Liver (tissue), 9 donors: ENCODE results near the gene NAXD. TPM values are rescaled to one million over a fixed set of nuclear protein-coding genes. Genes with fewer than 3 reads are reported as not detected.

ENCODE experiments used
- DNase-seq: peaks from one replicate; pipeline ENCODE4 v3.0.0-alpha.2; 2017; ENCODE audit warnings: low spot score
- H3K27ac ChIP-seq, 2 donors: one replicate each; pipeline ENCODE4 v1.7.0; 2013; ENCODE audit warnings: inconsistent platforms in 2 of 2, low read length in 2 of 2, control low read depth in 1 of 2, low read depth in 1 of 2, mild to moderate bottlenecking in 1 of 2
- H3K27me3 ChIP-seq, 4 donors: one replicate each; pipeline versions ENCODE4 v1.6.1 to v1.7.0; 2013; ENCODE audit warnings: low read length in 3 of 4, inconsistent platforms in 1 of 4, mild to moderate bottlenecking in 1 of 4, moderate library complexity in 1 of 4; ENCODE audit not compliant: control insufficient read depth in 4 of 4, insufficient read depth in 4 of 4
- H3K36me3 ChIP-seq, 4 donors: one replicate each; pipeline versions ENCODE4 v1.6.1 to v1.7.0; 2013; ENCODE audit warnings: low read length in 3 of 4, mild to moderate bottlenecking in 3 of 4, low read depth in 1 of 4, moderate library complexity in 1 of 4; ENCODE audit not compliant: control insufficient read depth in 4 of 4, insufficient read depth in 3 of 4
- H3K4me1 ChIP-seq, 4 donors: one replicate each; pipeline versions ENCODE4 v1.6.1 to v1.7.0; 2013; ENCODE audit warnings: low read length in 3 of 4, mild to moderate bottlenecking in 3 of 4, moderate library complexity in 1 of 4; ENCODE audit not compliant: control insufficient read depth in 4 of 4, insufficient read depth in 4 of 4
- H3K4me3 ChIP-seq, 3 donors: one replicate each; pipeline versions ENCODE4 v1.6.1 to v1.7.0; 2013; ENCODE audit warnings: low read length in 3 of 3, control low read depth in 1 of 3, low read depth in 1 of 3, mild to moderate bottlenecking in 1 of 3
- H3K9ac ChIP-seq, 2 donors: one replicate each; pipeline ENCODE4 v1.7.0; 2013; ENCODE audit warnings: low read length in 2 of 2, mild to moderate bottlenecking in 2 of 2, moderate library complexity in 2 of 2, control low read depth in 1 of 2, low read depth in 1 of 2
- H3K9me3 ChIP-seq, 4 donors: one replicate each; pipeline versions ENCODE4 v1.6.1 to v1.7.0; 2013; ENCODE audit warnings: low read length in 3 of 4; ENCODE audit not compliant: control insufficient read depth in 4 of 4
- EGR1 ChIP-seq, 2 donors: IDR thresholded peaks; 2 replicates each; pipeline ENCODE4 v1.6.1; 2016 to 2018; ENCODE audit warnings: antibody characterized with exemption in 2 of 2, low read depth in 2 of 2
- FOXA2 ChIP-seq: IDR thresholded peaks from 2 replicates; pipeline ENCODE4 v1.6.1; 2016; ENCODE audit warnings: antibody characterized with exemption
- GABPA ChIP-seq, 2 donors: IDR thresholded peaks in 1 of 2; conservative IDR thresholded peaks in 1 of 2; 2 replicates each; pipeline ENCODE4 v1.6.1; 2016; ENCODE audit warnings: antibody characterized with exemption in 2 of 2, mild to moderate bottlenecking in 1 of 2, moderate library complexity in 1 of 2
- HNF4A ChIP-seq, 2 donors: conservative IDR thresholded peaks; 2 replicates each; pipeline ENCODE4 v1.6.1; 2016; ENCODE audit warnings: antibody characterized with exemption in 2 of 2, mild to moderate bottlenecking in 2 of 2
- HNF4G ChIP-seq: IDR thresholded peaks from 2 replicates; pipeline ENCODE4 v1.6.1; 2016; ENCODE audit warnings: antibody characterized with exemption
- JUND ChIP-seq, 2 donors: IDR thresholded peaks; 2 replicates each; pipeline ENCODE4 v1.6.1; 2016; ENCODE audit warnings: antibody characterized with exemption in 2 of 2
- MAX ChIP-seq: IDR thresholded peaks from 2 replicates; pipeline ENCODE4 v1.6.1; 2016; ENCODE audit warnings: antibody characterized with exemption
- RAD21 ChIP-seq, 2 donors: IDR thresholded peaks; 2 replicates each; pipeline ENCODE4 v1.6.1; 2016; ENCODE audit warnings: antibody characterized with exemption in 2 of 2, mild to moderate bottlenecking in 2 of 2
- REST ChIP-seq: IDR thresholded peaks from 2 replicates; pipeline ENCODE4 v1.6.1; 2016; ENCODE audit warnings: antibody characterized with exemption, mild to moderate bottlenecking
- SP1 ChIP-seq: IDR thresholded peaks from 2 replicates; pipeline ENCODE4 v1.6.1; 2018; ENCODE audit warnings: antibody characterized with exemption, mild to moderate bottlenecking
- YY1 ChIP-seq: IDR thresholded peaks from 2 replicates; pipeline ENCODE4 v1.6.1; 2016; ENCODE audit warnings: antibody characterized with exemption, mild to moderate bottlenecking
- WGBS: extraction: QIAGEN DNeasy Blood & Tissue Kit; methylation state at CpG from one replicate; pipeline ENCODE4 v1.1.7; 2013; 5-methylcytosine and 5-hydroxymethylcytosine counted together
- polyA plus RNA-seq, 2 donors: library from polyadenylated mRNA; stranded (reverse) in 1 of 2; unstranded in 1 of 2; fragments of 200-250 nt in 1 of 2; fragments of >200 nt in 1 of 2; fragmentation: Nextera tagmentation in 1 of 2; extraction: Ambion mirVana in 1 of 2; gene quantifications; one replicate each; pipeline versions ENCODE4 v1.2.1 to v1.2.3, GENCODE V29; 2013 to 2015
- total RNA-seq, 2 donors: library from RNA; depleted of rRNA; stranded (reverse); fragments of >200 nt; gene quantifications; one replicate each; pipeline ENCODE4 v1.2.3, GENCODE V29; 2014
- TF ChIP-seq, protein P1 (sequence below): fragments of 150-350 bp; IDR thresholded peaks from 2 replicates; pipeline ENCODE4 v1.5.1; 2017; ENCODE audit warnings: improper control_type of control experiment, low read depth, low read length; ENCODE audit not compliant: missing input control
- donor health status: healthy.
- donor health status: healthy.
- donor health status: healthy.
- donor health status: healthy.
- donor health status: healthy.

NAXD gene
- total and polyA plus RNA-seq, 4 donors: 19.0 to 40.5 (median 27.6) TPM

GRCh38 chr13:110664041-110664440 lies 48.7 kb downstream of the NAXD start (continued):
- no peak for TF ChIP-seq FOXA2
- no peak for TF ChIP-seq JUND (IDR thresholded peaks at IDR 0.05)
- TF ChIP-seq YY1: no peak

DNA sequence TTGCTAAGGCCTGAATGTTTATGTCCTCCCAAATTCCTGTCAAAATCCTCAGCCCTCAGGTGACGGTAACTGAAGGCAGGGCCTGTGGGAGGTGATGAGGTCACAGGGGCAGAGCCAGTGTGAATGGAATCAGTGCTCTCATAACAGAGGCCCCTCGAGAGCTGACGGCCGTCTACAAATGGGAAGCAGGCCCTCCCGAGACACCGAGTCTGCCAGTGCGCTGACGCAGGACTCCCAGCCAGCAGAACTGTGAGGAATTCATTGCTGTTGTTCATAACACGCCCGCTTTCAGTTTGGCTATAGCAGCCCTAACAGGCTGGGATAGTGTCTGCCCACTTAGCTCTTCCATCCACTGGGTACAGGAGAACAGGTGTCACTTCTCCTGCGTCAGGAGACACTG lies 49.3 kb downstream of the NAXD start:
- Histone ChIP-seq H3K9ac (no peak overlapping the region), H3K36me3 (peaks cover 4 to 33% (median 26%) of the 10 kb centered on the region in 4 donors)
- WGBS: 94% methylated on average over 11 of the region's 11 CpGs

More for the DNA sequence above, 49.3 kb downstream of the NAXD start:
- TF ChIP-seq, protein P1, sequence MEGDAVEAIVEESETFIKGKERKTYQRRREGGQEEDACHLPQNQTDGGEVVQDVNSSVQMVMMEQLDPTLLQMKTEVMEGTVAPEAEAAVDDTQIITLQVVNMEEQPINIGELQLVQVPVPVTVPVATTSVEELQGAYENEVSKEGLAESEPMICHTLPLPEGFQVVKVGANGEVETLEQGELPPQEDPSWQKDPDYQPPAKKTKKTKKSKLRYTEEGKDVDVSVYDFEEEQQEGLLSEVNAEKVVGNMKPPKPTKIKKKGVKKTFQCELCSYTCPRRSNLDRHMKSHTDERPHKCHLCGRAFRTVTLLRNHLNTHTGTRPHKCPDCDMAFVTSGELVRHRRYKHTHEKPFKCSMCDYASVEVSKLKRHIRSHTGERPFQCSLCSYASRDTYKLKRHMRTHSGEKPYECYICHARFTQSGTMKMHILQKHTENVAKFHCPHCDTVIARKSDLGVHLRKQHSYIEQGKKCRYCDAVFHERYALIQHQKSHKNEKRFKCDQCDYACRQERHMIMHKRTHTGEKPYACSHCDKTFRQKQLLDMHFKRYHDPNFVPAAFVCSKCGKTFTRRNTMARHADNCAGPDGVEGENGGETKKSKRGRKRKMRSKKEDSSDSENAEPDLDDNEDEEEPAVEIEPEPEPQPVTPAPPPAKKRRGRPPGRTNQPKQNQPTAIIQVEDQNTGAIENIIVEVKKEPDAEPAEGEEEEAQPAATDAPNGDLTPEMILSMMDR: no peak
- TF ChIP-seq GABPA (IDR thresholded peaks at IDR 0.05 in 1 of 2, conservative IDR thresholded peaks at IDR 0.05 in 1 of 2) (no peak), HNF4A (conservative IDR thresholded peaks at IDR 0.05) (no peak), MAX (no peak), SP1 (no peak), RAD21 (IDR thresholded peaks at IDR 0.05) (no peak), EGR1 (IDR thresholded peaks at IDR 0.05; ENCODE audit: low read depth in 2 of 2) (no peak), HNF4G (no peak), REST (no peak)
- H3K4me1 ChIP-seq: no peaks in the 10 kb centered on the region
- H3K4me3 ChIP-seq: no peak overlapping the region
- no peaks in the 10 kb centered on the region for H3K27me3 ChIP-seq
- DNase-seq: no peak
- no peak overlapping the region for H3K27ac ChIP-seq
- peaks cover 0 to 3% (median 0%) of the 10 kb centered on the region in 4 donors for H3K9me3 ChIP-seq
